Tibial artery (tissue), 4 donors: ENCODE measurements around the gene ARHGEF9.

ENCODE experiments used
- DNase-seq, 2 donors: peaks; one replicate each; pipeline ENCODE4 v3.0.0-alpha.2; 2019
- H3K27ac ChIP-seq, 2 donors: fragments of 200-600 bp; sonication (generic) in 1 of 2; 1 replicate in 1 of 2; 2 replicates in 1 of 2; pipeline ENCODE4 v1.5.1; 2018 to 2019; ENCODE audit warnings: mild to moderate bottlenecking in 1 of 2
- H3K27me3 ChIP-seq, 2 donors: fragments of 200-600 bp; sonication (generic) in 1 of 2; one replicate each; pipeline versions ENCODE4 v1.5.1 to v1.6.0; 2016 to 2019
- H3K36me3 ChIP-seq, 3 donors: fragments of 200-600 bp; sonication (generic) in 2 of 3; one replicate each; pipeline ENCODE4 v1.5.1; 2016 to 2019; ENCODE audit warnings: mild to moderate bottlenecking in 2 of 3
- H3K4me1 ChIP-seq, 4 donors: fragments of 200-600 bp; sonication (generic) in 2 of 4; 1 replicate in 3 of 4; 2 replicates in 1 of 4; pipeline ENCODE4 v1.5.1; 2016 to 2019
- H3K4me3 ChIP-seq, 2 donors: fragments of 200-600 bp; sonication (generic) in 1 of 2; 1 replicate in 1 of 2; 2 replicates in 1 of 2; pipeline ENCODE4 v1.5.1; 2018 to 2019; ENCODE audit warnings: mild to moderate bottlenecking in 2 of 2
- H3K9me3 ChIP-seq, 3 donors: fragments of 200-600 bp; sonication (generic) in 1 of 3; one replicate each; pipeline ENCODE4 v1.5.1; 2016 to 2019
- intact Hi-C: fragments of 100-400 bp; cut with DNase I; formaldehyde crosslinking; loops from one replicate; pipeline ENCODE4 v1.15.0; 2023; ENCODE audit warnings: low total_unique reads
- TF ChIP-seq, protein P1 (sequence below), 2 experiments: fragments of 200-600 bp in 1 of 2; fragments of 450-650 bp in 1 of 2; IDR thresholded peaks; one replicate each; pipeline ENCODE4 v1.5.1; 2017 to 2019; ENCODE audit warnings: antibody characterized with exemption in 2 of 2, mild to moderate bottlenecking in 1 of 2, moderate library complexity in 1 of 2

The ARHGEF9 gene

DNA sequence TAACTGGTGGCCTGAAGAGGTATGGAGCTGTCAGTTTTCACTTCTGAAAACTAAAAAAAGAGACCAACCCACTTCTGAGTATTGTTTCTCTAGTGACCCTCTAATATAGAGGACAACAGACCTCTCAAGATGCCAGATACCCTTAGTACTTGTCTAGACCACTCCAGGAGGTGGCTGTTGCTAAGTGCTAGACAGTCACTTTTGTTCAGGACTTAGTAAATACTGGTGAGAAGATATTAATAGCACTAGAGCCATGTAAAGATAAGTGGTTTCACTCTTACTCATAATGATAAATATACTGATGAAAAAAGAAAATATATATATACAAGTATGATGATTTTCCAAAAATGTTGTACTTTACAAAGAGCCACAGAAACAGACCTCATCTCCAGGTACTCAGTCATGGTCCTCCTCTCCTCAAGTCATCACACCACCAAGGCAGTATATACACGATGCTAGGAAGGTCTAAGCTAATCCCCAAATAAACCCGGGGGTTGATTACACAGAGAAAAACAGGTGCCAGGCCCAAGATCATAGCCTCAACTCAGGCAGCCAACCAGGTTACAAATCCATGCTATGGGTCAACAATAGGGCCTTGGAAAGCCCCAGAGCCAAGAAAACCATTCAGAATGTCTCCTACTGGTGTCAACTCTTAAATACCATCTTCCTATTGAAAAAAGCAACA, 66.9 kb downstream of the ARHGEF9 start:
- no peaks in the 10 kb centered on the region for H3K9me3 ChIP-seq
- intact Hi-C loops: no loop called here
- DNase-seq: no peak
- TF ChIP-seq, protein P1, sequence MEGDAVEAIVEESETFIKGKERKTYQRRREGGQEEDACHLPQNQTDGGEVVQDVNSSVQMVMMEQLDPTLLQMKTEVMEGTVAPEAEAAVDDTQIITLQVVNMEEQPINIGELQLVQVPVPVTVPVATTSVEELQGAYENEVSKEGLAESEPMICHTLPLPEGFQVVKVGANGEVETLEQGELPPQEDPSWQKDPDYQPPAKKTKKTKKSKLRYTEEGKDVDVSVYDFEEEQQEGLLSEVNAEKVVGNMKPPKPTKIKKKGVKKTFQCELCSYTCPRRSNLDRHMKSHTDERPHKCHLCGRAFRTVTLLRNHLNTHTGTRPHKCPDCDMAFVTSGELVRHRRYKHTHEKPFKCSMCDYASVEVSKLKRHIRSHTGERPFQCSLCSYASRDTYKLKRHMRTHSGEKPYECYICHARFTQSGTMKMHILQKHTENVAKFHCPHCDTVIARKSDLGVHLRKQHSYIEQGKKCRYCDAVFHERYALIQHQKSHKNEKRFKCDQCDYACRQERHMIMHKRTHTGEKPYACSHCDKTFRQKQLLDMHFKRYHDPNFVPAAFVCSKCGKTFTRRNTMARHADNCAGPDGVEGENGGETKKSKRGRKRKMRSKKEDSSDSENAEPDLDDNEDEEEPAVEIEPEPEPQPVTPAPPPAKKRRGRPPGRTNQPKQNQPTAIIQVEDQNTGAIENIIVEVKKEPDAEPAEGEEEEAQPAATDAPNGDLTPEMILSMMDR (IDR thresholded peaks at IDR 0.05): no peak
- H3K4me3 ChIP-seq: no peak overlapping the region
- no peak overlapping the region for H3K27ac ChIP-seq
- peaks cover 0 to 15% (median 5%) of the 10 kb centered on the region in 3 donors for H3K36me3 ChIP-seq
- H3K4me1 ChIP-seq: peaks cover 0 to 6% (median 0%) of the 10 kb centered on the region in 4 donors
- no peaks in the 10 kb centered on the region for H3K27me3 ChIP-seq

DNA sequence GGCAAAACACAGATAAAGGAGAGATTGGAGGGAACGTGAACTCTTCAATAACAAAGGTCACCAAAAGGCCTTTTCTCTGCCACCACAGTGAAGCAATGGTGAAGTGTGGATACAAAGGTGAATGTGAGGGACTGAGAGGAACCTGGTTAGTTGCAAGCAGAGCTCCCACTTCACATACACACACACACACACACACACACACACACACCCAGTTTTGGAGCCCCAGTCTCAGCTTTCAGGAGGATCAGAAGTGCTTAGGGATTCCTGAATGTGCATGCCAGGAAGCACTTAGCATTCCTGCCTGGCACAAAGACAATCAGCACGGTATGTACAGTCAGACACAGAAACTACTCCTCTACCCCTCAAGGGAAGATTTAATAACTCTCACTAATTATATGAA, 71.5 kb downstream of the ARHGEF9 start:
- H3K9me3 ChIP-seq: no peaks in the 10 kb centered on the region
- TF ChIP-seq, protein P1 (IDR thresholded peaks at IDR 0.05): no peak
- H3K27ac ChIP-seq: no peak overlapping the region
- no peaks in the 10 kb centered on the region for H3K4me1 ChIP-seq
- DNase-seq: no peak
- intact Hi-C loops: no loop called here
- H3K36me3 ChIP-seq: no peaks in the 10 kb centered on the region
- no peak overlapping the region for H3K4me3 ChIP-seq
- H3K27me3 ChIP-seq: no peaks in the 10 kb centered on the region

DNA sequence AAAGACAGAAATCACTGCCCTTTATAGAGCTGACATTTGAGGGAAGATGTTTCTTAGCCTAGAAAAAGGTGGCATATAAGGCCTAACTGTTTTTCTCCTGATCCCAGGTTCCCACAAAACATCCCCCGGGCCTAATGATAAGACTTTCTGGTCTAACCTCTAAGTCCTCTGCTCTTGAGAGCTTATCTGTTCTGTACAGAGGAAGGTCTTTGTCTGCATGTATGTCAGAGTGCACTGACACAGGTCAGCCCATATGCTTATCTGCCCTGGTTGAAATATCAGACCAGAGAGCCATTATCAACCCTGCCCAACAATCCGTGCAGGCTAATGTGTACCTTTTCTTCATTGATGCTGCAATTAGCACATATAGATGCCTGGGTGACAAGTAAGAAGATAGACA, 76.2 kb downstream of the ARHGEF9 start:
- intact Hi-C loops: no loop called here
- DNase-seq: no peak
- no peak overlapping the region for H3K27ac ChIP-seq
- no peak overlapping the region for H3K4me3 ChIP-seq
- TF ChIP-seq, protein P1 (IDR thresholded peaks at IDR 0.05): no peak
- H3K36me3 ChIP-seq: peaks cover 13 to 17% (median 15%) of the 10 kb centered on the region in 3 donors
- no peaks in the 10 kb centered on the region for H3K9me3 ChIP-seq
- no peaks in the 10 kb centered on the region for H3K4me1 ChIP-seq
- H3K27me3 ChIP-seq: no peaks in the 10 kb centered on the region

DNA sequence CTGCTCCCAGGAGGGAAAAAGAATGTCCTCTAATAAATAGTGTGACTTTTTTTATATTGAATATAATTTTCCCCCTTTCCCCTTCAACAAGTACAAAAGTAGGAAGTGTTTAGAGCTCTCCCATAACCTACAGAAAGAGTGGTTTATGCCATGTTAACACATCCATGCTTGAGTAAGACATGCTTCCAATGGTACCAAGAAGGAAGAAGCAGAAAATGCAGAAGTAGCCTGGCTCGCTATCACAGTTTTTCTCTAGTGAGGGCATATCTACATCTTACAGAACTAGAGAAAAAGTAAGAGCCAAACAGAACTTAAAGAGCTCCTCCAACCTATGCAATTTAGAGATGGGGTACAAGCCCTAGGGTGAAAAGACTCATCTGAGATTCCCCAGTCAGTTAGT, 82.5 kb downstream of the ARHGEF9 start:
- intact Hi-C loops: no loop called here
- Histone ChIP-seq H3K27me3 (no peaks in the 10 kb centered on the region), H3K36me3 (peaks cover 19 to 28% (median 27%) of the 10 kb centered on the region in 3 donors), H3K27ac (no peak overlapping the region), H3K4me3 (no peak overlapping the region), H3K4me1 (no peaks in the 10 kb centered on the region), H3K9me3 (no peaks in the 10 kb centered on the region)
- TF ChIP-seq, protein P1 (IDR thresholded peaks at IDR 0.05): no peak
- DNase-seq: no peak

DNA sequence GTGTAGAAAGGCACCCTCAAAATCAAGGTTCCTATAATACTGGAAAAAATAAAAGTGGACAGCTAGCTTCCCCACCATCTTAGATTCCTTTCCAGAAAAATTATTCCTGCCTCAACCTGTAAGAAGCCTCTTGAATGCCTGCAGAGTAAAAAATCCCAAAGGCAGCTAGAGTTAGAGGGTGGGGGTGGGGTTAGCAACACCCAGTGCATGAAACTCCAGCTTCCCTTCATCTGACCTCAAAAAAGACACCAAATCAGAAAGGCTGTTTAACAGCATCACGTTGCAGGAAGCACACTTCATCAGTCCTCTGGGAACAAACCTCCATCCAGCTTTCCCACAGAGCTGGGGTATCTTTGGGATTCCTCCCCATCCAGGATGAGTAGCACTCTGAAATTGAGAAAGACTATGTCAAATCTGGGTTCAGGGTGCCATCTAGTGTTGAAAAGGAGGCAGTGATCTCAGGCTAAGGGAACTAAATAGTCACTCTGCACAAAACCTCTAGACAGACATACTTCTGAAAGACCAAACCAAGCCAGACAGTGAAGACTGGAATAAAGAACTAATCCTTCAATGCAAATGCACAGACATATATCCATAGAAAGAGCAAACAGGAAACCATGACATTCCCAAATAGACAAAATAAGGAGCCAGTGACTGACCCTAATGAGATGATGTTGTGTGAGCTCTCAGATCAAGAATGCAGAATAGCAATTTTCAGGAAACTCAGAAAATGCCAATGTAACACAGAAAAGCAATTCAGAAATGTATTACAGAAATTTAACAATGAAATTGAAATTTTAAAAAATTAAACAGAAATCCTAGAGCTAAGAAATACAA, 97.9 kb downstream of the ARHGEF9 start:
- H3K27me3 ChIP-seq: no peaks in the 10 kb centered on the region
- H3K9me3 ChIP-seq: peaks cover 0 to 7% (median 0%) of the 10 kb centered on the region in 3 donors
- no peak overlapping the region for H3K4me3 ChIP-seq
- H3K36me3 ChIP-seq: peaks cover 0 to 4% (median 0%) of the 10 kb centered on the region in 3 donors
- TF ChIP-seq, protein P1 (IDR thresholded peaks at IDR 0.05): peak; percentile 41 to 49
- H3K27ac ChIP-seq: no peak overlapping the region
- intact Hi-C loops: no loop called here
- DNase-seq: no peak
- H3K4me1 ChIP-seq: no peaks in the 10 kb centered on the region
